Measurements from ENCODE around the gene SOX9. TPM values are rescaled to one million over a fixed set of nuclear protein-coding genes. Genes with fewer than 3 reads are reported as not detected.

Gene SOX9
- polyA plus RNA-seq, 1 donor (not counting 4 experiments of a cell fraction or from before 2014, with no cell fraction given): 15.8 TPM

DNA sequence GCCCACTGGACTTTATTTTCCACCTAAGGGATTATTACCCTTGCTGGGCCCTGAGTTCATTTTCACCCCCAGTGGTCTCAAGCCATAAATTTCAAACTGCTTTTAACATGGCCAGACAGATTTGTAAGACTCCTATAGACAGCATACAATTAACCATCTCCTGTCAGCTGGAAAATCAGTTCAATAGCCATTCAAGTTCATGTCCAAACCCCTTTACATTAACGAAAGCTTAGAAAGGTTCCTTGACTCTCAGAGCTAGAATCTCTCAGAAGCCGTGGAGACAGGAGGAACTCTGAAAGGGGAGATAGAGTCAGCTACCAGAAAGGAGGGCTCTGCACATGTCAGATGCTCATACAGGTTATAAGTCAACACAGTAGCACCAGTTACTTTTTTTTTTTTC, 23.3 kb downstream of the SOX9 start:
- no peak for DNase-seq (ENCODE audit: low read depth, low spot score)
- Histone ChIP-seq H2AFZ (ENCODE audit: control insufficient read depth, low read length) (no peak overlapping the region), H3K9me3 (ENCODE audit: control insufficient read depth, low read depth, low read length) (no peaks in the 10 kb centered on the region), H3K4me2 (ENCODE audit: control insufficient read depth, extremely low read depth, insufficient read depth, low read depth, low read length) (no peak overlapping the region), H3K9ac (ENCODE audit: control insufficient read depth, extremely low read depth, insufficient read depth, low read length) (no peak overlapping the region), H3K36me3 (ENCODE audit: control insufficient read depth in 2 of 2, extremely low read depth in 1 of 2, insufficient read depth in 2 of 2, low read length in 2 of 2) (no peaks in the 10 kb centered on the region), H3K4me3 (ENCODE audit: control insufficient read depth in 2 of 3, extremely low read depth in 1 of 3, insufficient read depth in 2 of 3, low read depth in 1 of 3, low read length in 3 of 3) (no peak overlapping the region), H3K79me2 (ENCODE audit: control insufficient read depth, insufficient read depth, low read length) (no peaks in the 10 kb centered on the region), H3K9me1 (ENCODE audit: control insufficient read depth, extremely low read depth, insufficient read depth, low read length) (no peaks in the 10 kb centered on the region), H3K27me3 (ENCODE audit: control insufficient read depth, extremely low read depth, insufficient read depth, low read length) (peaks cover 3% of the 10 kb centered on the region), H3K4me1 (ENCODE audit: control insufficient read depth, extremely low read depth, insufficient read depth, low read length) (no peaks in the 10 kb centered on the region), H4K20me1 (ENCODE audit: control insufficient read depth, extremely low read depth, insufficient read depth, low read length) (no peaks in the 10 kb centered on the region), H3K27ac (ENCODE audit: control insufficient read depth, insufficient read depth, low read length) (no peak overlapping the region)
- FAIRE-seq: no peak
- TF ChIP-seq, protein P1, sequence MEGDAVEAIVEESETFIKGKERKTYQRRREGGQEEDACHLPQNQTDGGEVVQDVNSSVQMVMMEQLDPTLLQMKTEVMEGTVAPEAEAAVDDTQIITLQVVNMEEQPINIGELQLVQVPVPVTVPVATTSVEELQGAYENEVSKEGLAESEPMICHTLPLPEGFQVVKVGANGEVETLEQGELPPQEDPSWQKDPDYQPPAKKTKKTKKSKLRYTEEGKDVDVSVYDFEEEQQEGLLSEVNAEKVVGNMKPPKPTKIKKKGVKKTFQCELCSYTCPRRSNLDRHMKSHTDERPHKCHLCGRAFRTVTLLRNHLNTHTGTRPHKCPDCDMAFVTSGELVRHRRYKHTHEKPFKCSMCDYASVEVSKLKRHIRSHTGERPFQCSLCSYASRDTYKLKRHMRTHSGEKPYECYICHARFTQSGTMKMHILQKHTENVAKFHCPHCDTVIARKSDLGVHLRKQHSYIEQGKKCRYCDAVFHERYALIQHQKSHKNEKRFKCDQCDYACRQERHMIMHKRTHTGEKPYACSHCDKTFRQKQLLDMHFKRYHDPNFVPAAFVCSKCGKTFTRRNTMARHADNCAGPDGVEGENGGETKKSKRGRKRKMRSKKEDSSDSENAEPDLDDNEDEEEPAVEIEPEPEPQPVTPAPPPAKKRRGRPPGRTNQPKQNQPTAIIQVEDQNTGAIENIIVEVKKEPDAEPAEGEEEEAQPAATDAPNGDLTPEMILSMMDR (optimal IDR thresholded peaks at IDR 0.05 in 1 of 3, IDR thresholded peaks at IDR 0.05 in 1 of 3, conservative IDR thresholded peaks at IDR 0.05 in 1 of 3; ENCODE audit: extremely low read depth in 1 of 3, insufficient read depth in 2 of 3, low read length in 3 of 3): no peak
- no peak for TF ChIP-seq EZH2 (IDR thresholded peaks at IDR 0.05; ENCODE audit: low read length)
- dilution Hi-C loops (cut with MboI; ENCODE audit: extremely low pct_ligation_motif_present, low sequenced_read_pairs): no loop called here

- dilution Hi-C loops (cut with MboI; ENCODE audit: extremely low pct_ligation_motif_present, low sequenced_read_pairs): no loop called here
These were observed 24.7 kb downstream of the SOX9 start for GRCh38 chr17:72145562-72145961.

More at GRCh38 chr17:72145562-72145961, 24.7 kb downstream of the SOX9 start:
- Histone ChIP-seq H4K20me1 (ENCODE audit: control insufficient read depth, extremely low read depth, insufficient read depth, low read length) (no peaks in the 10 kb centered on the region), H3K9ac (ENCODE audit: control insufficient read depth, extremely low read depth, insufficient read depth, low read length) (no peak overlapping the region), H3K79me2 (ENCODE audit: control insufficient read depth, insufficient read depth, low read length) (no peaks in the 10 kb centered on the region), H3K9me1 (ENCODE audit: control insufficient read depth, extremely low read depth, insufficient read depth, low read length) (no peaks in the 10 kb centered on the region), H3K36me3 (ENCODE audit: control insufficient read depth in 2 of 2, extremely low read depth in 1 of 2, insufficient read depth in 2 of 2, low read length in 2 of 2) (no peaks in the 10 kb centered on the region), H3K4me2 (ENCODE audit: control insufficient read depth, extremely low read depth, insufficient read depth, low read depth, low read length) (no peak overlapping the region), H3K4me3 (ENCODE audit: control insufficient read depth in 2 of 3, extremely low read depth in 1 of 3, insufficient read depth in 2 of 3, low read depth in 1 of 3, low read length in 3 of 3) (no peak overlapping the region), H2AFZ (ENCODE audit: control insufficient read depth, low read length) (no peak overlapping the region), H3K27ac (ENCODE audit: control insufficient read depth, insufficient read depth, low read length) (no peak overlapping the region), H3K9me3 (ENCODE audit: control insufficient read depth, low read depth, low read length) (no peaks in the 10 kb centered on the region), H3K4me1 (ENCODE audit: control insufficient read depth, extremely low read depth, insufficient read depth, low read length) (no peaks in the 10 kb centered on the region), H3K27me3 (ENCODE audit: control insufficient read depth, extremely low read depth, insufficient read depth, low read length) (peaks cover 3% of the 10 kb centered on the region)
- DNase-seq (ENCODE audit: low read depth, low spot score) (no peak), FAIRE-seq (no peak)
- TF ChIP-seq, protein P1 (optimal IDR thresholded peaks at IDR 0.05 in 1 of 3, IDR thresholded peaks at IDR 0.05 in 1 of 3, conservative IDR thresholded peaks at IDR 0.05 in 1 of 3; ENCODE audit: extremely low read depth in 1 of 3, insufficient read depth in 2 of 3, low read length in 3 of 3): no peak
- TF ChIP-seq EZH2 (IDR thresholded peaks at IDR 0.05; ENCODE audit: low read length): no peak

All from keratinocyte (primary cell).